ENCODE results near the gene RRP36. TPM values are rescaled to one million over a fixed set of nuclear protein-coding genes. Genes with fewer than 3 reads are reported as not detected.

The RRP36 gene
- total and polyA plus RNA-seq, 4 donors, result 23.4 to 33.4 (median 26.2) TPM

DNA sequence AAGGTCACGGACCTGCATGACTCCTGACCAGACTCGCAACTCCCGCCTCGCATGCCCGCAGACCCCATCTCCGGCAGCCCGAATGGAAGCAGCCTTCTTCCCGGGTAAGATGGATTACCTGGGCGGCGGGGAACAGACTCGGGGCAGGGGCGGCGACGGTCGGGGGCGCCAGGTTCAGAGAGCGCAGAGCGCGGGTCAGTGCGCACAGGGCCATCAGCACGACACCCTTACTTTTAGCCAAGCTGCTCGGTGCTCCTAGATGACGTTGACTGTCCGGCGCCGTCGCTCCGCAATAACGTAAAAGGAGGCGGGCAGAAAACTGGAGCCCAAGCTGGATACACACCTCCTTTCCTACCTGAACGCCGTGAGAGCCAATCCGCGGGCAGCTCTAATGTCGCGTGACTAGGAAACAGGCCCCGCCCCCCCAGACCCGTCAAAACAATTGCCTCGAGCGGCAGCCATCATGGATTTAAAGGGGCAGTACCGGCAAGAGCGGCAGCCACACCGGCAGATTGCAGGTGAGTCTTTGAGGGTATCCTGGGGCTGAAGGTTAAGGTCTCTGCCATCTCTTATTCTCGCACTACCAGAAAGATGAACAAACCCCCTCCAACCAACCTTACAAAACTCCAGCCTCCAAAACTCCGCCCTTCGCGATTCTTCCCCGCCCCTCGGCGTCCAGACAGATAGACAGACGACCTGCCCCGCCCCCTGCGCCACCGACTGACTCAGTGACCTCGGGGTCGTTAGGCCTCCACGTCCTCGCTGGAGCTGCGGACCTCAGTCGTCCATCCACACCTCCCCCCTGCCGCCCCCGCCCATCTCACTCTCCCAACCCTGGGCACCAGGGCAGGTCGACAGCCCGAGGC, 38.0 kb downstream of the RRP36 start, which contains the start of the genes KLC4 and MRPL2:
KLC4 (plus strand) TSS at position 464 of the 866 bp plus-strand sequence. CDS start 1,705 bp downstream, outside the sequence.
MRPL2 (minus strand) TSS at position 267 of the 866 bp plus-strand sequence; CDS start at position 214, 53 bp downstream.
- Histone ChIP-seq H3K9me3 (ENCODE audit: control insufficient read depth in 4 of 4, low read length in 3 of 4) (no peaks in the 10 kb centered on the region), H3K36me3 (ENCODE audit: control insufficient read depth in 4 of 4, insufficient read depth in 3 of 4, low read depth in 1 of 4, low read length in 3 of 4) (peaks cover 2 to 21% (median 12%) of the 10 kb centered on the region in 4 donors), H3K27me3 (ENCODE audit: control insufficient read depth in 4 of 4, insufficient read depth in 4 of 4, low read length in 3 of 4) (no peaks in the 10 kb centered on the region), H3K27ac (ENCODE audit: low read depth in 1 of 2, low read length in 2 of 2) (peak within 1 kb of the TSS; percentile 83 to 89), H3K4me1 (ENCODE audit: control insufficient read depth in 4 of 4, insufficient read depth in 4 of 4, low read length in 3 of 4) (peaks cover 0 to 43% (median 33%) of the 10 kb centered on the region in 4 donors), H3K4me3 (ENCODE audit: low read depth in 1 of 3, low read length in 3 of 3) (peak within 1 kb of the TSS; percentile 91 to 97 (median 92)), H3K9ac (ENCODE audit: low read depth in 1 of 2, low read length in 2 of 2) (peak within 1 kb of the TSS; percentile 91 to 92)
- TF ChIP-seq FOXA2 (IDR thresholded peaks at IDR 0.05) (no peak), TAF1 (conservative IDR thresholded peaks at IDR 0.05) (no peak), RAD21 (IDR thresholded peaks at IDR 0.05) (peak in 1 of 2 donors; percentile 12), SP1 (IDR thresholded peaks at IDR 0.05) (peak; percentile 75), HNF4A (conservative IDR thresholded peaks at IDR 0.05) (peak; percentile 88 to 89), HNF4G (IDR thresholded peaks at IDR 0.05) (peak; percentile 64), FOXA1 (IDR thresholded peaks at IDR 0.05) (no peak), YY1 (IDR thresholded peaks at IDR 0.05) (peak; percentile 99), JUND (IDR thresholded peaks at IDR 0.05) (peak in 1 of 2 donors; percentile 11), EGR1 (IDR thresholded peaks at IDR 0.05; ENCODE audit: low read depth in 2 of 2) (peak; percentile 77 to 80), NR2F2 (IDR thresholded peaks at IDR 0.05) (peak; percentile 66), GABPA (IDR thresholded peaks at IDR 0.05 in 1 of 2, conservative IDR thresholded peaks at IDR 0.05 in 1 of 2) (peak in 1 of 2 donors; percentile 75), RXRA (IDR thresholded peaks at IDR 0.05) (peak; percentile 35 to 53)
- TF ChIP-seq, protein P1, sequence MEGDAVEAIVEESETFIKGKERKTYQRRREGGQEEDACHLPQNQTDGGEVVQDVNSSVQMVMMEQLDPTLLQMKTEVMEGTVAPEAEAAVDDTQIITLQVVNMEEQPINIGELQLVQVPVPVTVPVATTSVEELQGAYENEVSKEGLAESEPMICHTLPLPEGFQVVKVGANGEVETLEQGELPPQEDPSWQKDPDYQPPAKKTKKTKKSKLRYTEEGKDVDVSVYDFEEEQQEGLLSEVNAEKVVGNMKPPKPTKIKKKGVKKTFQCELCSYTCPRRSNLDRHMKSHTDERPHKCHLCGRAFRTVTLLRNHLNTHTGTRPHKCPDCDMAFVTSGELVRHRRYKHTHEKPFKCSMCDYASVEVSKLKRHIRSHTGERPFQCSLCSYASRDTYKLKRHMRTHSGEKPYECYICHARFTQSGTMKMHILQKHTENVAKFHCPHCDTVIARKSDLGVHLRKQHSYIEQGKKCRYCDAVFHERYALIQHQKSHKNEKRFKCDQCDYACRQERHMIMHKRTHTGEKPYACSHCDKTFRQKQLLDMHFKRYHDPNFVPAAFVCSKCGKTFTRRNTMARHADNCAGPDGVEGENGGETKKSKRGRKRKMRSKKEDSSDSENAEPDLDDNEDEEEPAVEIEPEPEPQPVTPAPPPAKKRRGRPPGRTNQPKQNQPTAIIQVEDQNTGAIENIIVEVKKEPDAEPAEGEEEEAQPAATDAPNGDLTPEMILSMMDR (IDR thresholded peaks at IDR 0.05; ENCODE audit: low read depth, low read length, missing input control), result no peak
- TF ChIP-seq, protein P2, sequence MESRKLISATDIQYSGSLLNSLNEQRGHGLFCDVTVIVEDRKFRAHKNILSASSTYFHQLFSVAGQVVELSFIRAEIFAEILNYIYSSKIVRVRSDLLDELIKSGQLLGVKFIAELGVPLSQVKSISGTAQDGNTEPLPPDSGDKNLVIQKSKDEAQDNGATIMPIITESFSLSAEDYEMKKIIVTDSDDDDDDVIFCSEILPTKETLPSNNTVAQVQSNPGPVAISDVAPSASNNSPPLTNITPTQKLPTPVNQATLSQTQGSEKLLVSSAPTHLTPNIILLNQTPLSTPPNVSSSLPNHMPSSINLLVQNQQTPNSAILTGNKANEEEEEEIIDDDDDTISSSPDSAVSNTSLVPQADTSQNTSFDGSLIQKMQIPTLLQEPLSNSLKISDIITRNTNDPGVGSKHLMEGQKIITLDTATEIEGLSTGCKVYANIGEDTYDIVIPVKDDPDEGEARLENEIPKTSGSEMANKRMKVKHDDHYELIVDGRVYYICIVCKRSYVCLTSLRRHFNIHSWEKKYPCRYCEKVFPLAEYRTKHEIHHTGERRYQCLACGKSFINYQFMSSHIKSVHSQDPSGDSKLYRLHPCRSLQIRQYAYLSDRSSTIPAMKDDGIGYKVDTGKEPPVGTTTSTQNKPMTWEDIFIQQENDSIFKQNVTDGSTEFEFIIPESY (IDR thresholded peaks at IDR 0.05), result peak; percentile 81
- TF ChIP-seq, protein P3, sequence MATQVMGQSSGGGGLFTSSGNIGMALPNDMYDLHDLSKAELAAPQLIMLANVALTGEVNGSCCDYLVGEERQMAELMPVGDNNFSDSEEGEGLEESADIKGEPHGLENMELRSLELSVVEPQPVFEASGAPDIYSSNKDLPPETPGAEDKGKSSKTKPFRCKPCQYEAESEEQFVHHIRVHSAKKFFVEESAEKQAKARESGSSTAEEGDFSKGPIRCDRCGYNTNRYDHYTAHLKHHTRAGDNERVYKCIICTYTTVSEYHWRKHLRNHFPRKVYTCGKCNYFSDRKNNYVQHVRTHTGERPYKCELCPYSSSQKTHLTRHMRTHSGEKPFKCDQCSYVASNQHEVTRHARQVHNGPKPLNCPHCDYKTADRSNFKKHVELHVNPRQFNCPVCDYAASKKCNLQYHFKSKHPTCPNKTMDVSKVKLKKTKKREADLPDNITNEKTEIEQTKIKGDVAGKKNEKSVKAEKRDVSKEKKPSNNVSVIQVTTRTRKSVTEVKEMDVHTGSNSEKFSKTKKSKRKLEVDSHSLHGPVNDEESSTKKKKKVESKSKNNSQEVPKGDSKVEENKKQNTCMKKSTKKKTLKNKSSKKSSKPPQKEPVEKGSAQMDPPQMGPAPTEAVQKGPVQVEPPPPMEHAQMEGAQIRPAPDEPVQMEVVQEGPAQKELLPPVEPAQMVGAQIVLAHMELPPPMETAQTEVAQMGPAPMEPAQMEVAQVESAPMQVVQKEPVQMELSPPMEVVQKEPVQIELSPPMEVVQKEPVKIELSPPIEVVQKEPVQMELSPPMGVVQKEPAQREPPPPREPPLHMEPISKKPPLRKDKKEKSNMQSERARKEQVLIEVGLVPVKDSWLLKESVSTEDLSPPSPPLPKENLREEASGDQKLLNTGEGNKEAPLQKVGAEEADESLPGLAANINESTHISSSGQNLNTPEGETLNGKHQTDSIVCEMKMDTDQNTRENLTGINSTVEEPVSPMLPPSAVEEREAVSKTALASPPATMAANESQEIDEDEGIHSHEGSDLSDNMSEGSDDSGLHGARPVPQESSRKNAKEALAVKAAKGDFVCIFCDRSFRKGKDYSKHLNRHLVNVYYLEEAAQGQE (IDR thresholded peaks at IDR 0.05), result peak; percentile 19
- TF ChIP-seq, protein P4, sequence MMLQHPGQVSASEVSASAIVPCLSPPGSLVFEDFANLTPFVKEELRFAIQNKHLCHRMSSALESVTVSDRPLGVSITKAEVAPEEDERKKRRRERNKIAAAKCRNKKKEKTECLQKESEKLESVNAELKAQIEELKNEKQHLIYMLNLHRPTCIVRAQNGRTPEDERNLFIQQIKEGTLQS (IDR thresholded peaks at IDR 0.05), result no peak
- TF ChIP-seq, protein P5, sequence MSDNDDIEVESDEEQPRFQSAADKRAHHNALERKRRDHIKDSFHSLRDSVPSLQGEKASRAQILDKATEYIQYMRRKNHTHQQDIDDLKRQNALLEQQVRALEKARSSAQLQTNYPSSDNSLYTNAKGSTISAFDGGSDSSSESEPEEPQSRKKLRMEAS (IDR thresholded peaks at IDR 0.05), result peak; percentile 90
- WGBS, result under 1% methylated on average over 64 of the region's 64 CpGs
- peak; percentile 100 for DNase-seq (ENCODE audit: low spot score)
